ENCODE results near the gene IFNK.
"Not testable (repeated sequence)": the region's sequence is repeated elsewhere in the genome, so short reads cannot be mapped to it uniquely, and the experiment has no call there.

The IFNK gene

GRCh38 chr9:27524236-27524635 is at the start of gene IFNK:
Gene IFNK, plus strand, starts transcription at chr9:27524290. Its CDS starts 47 bp downstream, at chr9:27524337.
- no peak for DNase-seq (ENCODE audit: low read depth)

DNA sequence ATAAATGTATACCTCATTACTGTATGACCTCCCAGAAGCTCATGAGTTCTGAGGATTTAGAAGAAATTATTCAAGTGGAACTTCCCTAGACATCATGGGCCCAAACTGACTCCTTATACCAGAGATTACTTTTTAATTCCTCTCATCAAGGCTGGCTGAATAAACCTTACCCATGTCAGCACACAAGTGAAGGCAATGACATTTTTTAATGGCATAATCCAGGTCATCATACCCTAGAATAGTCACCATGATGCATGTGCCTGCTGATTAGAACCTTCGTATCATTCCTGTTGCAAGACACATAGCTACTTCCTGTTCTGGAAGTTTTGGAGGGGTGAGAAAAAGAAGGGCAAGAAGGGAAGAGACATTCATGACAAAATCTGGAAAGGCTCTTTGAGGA is 49.8 kb upstream of the IFNK start:
- DNase-seq (ENCODE audit: low read depth) = no peak

- DNase-seq (ENCODE audit: low read depth) = no peak
Observed at GRCh38 chr9:27475057-27475595, 49.0 kb upstream of the IFNK start.

DNA sequence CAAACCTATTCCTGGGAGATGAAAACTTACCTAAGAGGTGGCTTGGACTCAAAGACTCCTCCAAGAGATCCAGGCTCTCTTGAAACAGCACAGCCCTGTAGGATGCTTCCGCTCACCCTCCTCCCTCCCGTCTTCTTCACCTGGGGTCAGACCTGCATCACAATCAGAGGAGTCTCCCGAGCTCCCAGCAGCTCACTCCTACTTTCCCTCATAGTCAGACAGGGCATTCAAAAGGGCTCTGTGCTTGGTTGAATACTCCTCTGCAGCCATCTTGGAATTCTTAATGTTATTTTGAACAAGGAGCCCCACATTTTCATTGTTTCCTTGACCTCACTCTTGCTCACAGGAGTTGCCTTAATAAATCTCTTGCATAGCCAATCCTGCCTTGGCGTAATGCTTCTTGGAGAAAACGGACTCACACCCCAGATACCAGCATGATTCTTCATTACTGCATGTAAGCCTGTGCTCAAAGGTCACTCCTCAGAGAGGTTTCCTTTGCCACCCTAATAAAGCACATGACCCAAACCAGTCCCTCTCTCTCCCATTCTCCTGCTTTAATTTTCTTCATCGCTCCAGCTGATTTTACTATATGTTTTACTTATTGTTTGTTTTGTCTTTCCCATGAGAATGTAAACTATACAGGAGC is 47.1 kb upstream of the IFNK start:
- DNase-seq (ENCODE audit: low read depth) = no peak

- DNase-seq (ENCODE audit: low read depth) = no peak
Observed at GRCh38 chr9:27478322-27478721, 45.8 kb upstream of the IFNK start.

- no peak for DNase-seq (ENCODE audit: low read depth)
Observed at GRCh38 chr9:27482709-27483108, 41.4 kb upstream of the IFNK start.

- DNase-seq (ENCODE audit: low read depth) = no peak
Observed at GRCh38 chr9:27483576-27483975, 40.5 kb upstream of the IFNK start.

DNA sequence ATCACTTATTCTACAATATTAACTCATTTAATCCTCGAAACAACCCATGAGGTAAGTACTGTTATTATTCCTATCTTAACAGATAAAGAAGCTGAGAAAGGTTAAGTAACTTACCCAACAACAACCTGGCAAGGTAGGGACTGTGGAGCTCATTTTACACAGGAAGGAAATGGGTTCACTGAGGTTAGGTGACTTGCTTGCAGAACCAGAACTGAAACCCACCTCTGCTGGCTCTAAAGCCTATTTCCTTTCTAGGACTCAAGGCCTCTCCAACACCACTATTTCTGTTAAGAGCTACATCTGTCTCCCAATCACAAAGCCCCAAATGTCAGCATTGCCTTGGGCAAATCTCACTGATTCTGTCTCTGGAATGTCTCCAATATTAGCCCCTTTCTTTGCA is 38.9 kb upstream of the IFNK start:
- no peak for DNase-seq (ENCODE audit: low read depth)

- no peak for DNase-seq (ENCODE audit: low read depth)
Observed at GRCh38 chr9:27487128-27487640, 36.9 kb upstream of the IFNK start.

- no peak for DNase-seq (ENCODE audit: low read depth)
Observed at GRCh38 chr9:27487927-27488326, 36.2 kb upstream of the IFNK start.

DNA sequence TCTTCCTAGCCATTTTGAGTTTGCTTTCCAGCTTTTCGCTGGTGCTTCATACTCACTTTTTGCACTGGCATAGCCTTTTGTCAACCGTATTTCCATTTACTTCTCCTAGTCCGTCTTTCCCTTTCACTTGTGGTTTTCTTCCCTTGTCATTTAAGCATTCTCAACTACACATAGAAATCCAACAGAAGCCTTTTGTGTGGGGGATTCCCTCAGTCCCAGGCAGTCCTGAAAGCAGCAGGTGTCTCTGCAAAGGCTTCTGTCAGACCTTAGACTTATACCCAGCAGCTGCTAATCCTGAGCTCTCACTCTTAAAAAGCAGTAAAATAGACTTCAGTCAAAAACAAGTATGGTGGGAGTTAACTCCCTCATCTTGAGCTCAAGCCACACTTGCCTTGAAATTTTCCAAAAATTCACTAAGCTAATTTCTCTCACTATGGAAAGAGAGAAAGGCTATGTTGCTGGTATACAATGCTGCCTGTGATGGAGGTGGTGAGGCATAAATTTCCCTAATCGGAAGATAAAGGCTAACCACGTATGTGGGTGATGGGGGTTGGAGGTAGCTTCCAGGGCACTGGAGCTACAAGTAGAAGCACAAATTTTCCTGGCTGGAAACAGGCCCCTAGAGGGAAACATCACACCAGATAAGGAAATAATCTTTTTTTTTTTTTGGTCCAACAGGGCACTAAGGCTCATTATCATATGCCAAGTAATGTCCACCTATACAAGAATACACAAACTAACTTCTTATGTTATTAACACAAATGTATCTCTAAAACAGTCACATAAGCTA is 34.8 kb upstream of the IFNK start:
- no peak for DNase-seq (ENCODE audit: low read depth)

DNA sequence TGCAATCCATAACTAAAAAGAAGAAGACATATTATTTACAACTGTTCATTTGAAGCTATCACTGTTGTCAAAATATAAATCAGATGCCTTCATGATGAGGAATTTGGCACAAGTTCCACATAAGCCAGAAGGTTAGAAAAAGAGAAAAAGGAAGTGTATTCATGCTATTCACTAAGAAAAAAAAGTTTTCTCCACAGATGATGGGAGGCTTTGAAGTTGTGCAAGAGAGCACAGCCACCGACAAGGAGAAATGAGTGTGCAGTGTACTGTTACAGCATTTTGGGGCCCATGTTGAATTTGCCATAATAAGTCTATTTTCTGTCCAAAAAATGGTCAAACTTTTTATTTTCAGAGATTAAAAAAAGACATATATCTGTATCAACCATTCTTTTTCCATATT is 32.9 kb upstream of the IFNK start:
- DNase-seq (ENCODE audit: low read depth) = no peak

DNA sequence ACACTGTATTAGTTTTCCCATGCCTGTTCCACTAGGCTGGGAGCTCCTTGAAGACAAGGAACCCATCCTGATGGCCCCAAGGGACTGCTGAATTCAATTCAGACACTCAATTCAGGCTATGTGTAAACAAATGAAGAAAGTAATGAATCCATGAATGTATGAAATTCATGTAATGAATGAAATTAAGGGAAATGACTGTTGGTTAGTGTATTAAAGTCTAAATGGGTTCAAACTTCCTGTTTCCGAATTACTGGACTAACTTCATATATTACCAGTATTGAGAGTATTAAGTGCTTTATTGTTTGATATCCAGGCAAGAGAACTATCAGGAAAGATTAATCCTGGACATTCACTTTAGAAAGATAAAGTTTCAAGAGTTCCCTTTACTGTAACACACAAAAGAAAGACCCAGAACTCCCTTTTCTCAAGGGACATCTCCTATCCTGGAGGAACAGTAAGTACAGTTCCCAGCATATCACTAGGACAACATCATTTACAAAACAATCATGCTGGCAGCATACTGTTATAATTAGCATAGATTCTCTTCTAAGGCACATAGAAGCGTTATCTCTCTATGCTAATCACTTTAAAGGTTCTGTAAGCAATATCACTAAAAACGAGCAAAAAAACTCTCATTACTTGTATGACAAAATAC is 28.5 kb upstream of the IFNK start:
- no peak for DNase-seq (ENCODE audit: low read depth)

DNA sequence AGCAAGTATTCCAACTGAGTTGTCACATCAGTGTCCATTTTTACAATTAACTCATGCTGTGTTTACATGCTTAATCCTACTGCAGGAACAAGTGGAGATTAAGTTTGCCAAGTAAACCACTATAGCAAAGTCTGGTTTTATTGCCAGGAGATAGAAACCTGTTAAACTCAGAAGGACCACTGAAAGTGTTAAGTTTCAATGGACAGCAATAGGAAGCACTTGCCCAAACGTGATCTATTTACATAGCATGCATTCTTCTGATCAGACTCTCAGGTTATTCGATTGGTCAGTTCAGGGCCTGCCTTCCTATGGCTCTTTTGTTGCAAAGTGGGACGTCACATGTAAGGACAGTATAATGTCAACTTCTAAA is 28.0 kb upstream of the IFNK start:
- DNase-seq (ENCODE audit: low read depth) = no peak

DNA sequence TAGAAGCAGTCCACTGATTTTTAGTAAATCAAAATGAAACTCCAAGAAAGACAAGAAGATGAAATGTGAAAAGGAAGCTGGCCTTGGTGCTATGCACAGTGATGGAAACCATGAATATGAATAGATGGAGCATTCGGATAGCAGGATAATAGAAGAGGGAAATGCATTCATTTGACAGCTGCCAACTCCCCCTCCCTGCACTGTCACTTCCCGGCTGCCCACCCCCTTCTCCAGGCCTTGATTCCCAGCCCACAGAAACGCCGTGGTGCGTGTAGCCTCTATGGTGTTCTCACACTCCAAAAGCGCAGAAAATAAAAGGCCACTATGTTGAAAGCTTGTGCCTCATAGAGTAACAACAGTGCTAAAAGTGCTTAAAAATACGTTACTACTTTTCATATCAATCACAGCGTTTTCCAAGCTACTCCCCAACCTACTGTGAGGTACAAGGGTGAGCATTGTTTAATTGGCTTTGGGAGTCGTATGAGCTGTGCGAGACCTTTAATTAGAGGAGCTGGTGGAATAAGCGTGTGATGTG is 26.1 kb upstream of the IFNK start:
- no peak for DNase-seq (ENCODE audit: low read depth)

DNA sequence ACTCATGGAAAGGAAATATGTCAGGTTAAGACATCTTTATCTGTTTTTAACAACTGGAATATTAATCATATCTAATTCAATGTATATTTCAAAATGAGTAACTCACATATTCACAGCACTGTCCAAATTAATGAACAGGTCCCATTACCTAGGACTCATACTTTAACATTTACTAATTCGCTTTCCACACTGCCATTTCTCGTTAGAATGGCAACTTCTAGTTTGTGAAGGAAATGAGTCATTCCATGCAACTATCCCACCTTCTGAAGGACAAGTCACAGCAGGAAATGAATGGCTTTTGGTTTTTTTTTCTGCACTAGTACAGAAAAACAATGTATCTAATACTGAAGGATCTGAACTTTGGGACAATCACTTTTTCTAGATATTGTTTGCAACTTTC is 24.6 kb upstream of the IFNK start:
- no peak for DNase-seq (ENCODE audit: low read depth)

DNA sequence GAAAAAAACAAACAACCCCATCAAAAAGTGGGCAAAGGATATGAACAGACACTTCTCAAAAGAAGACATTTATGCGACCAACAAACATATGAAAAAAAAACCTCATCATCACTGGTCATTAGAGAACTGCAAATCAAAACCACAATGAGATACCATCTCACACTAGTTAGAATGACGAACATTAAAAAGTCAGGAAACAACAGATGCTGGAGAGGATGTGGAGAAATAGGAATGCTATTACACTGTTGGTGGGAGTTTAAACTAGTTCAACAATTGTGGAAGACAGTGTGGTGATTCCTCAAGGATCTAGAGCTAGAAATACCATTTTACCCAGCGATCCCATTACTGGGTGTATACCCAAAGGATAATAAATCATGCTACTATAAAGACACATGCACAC is 23.2 kb upstream of the IFNK start:
- DNase-seq (ENCODE audit: low read depth) = not testable (repeated sequence)

DNA sequence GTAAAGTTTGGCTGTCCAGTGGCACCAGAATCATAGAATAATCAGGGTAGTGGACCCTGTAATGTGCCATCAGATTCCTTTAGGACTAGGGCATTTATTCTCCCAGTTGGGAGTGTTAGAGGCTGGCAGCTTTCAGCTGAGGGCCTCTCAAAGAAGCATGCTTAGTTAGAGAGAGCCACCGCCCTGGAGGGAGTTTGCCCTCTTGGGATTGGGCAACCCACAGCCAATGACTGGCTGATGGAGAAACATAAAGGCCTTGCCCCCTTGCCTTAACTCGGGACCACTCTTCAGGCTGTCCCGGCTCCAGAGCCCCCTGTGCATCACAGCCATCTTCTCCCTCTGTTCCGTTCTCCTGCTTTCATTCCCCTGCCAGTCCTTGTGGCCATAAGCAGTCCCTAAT is 20.5 kb upstream of the IFNK start:
- DNase-seq (ENCODE audit: low read depth) = no peak

DNA sequence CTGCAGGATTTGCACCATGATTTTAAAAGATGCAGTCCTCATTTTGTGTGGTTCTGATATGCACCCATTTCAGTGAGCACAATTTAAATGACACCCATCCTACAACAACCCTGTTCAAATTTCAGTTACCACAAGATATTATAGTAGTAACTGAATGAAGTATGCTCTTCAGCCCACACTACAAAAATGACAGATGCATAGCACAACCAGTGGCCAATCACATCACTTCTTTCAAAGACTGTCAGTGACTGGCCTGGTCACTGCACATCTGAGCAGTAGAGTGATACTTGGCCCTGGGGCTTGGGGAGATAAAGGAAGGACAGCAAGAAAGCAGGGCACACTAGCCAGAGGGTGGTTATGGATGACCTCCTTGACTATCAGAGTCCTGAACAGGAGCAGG is 19.8 kb upstream of the IFNK start:
- DNase-seq (ENCODE audit: low read depth) = no peak

DNA sequence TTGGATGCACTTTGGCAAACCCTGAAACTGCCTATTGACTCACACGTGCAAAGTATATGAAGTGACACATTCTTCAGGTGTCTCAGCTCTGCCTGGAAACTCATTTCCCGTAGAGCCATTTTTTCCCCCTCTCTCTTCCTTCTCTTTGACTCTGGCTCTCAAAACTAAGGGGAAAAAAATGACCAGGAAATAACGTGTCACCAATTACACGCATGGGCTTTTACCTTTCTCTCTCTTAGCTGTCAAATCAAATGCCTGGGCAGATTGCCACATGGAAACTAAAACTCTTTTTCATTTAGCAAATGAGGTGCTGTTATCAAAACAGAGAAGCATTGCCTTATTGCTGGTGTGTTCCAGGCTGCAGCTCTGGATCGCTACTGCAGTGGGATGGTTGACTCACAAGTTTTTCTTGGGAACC is 18.3 kb upstream of the IFNK start:
- DNase-seq (ENCODE audit: low read depth) = no peak

GRCh38 chr9:27506981-27507380 is 17.1 kb upstream of the IFNK start:
- DNase-seq (ENCODE audit: low read depth) = no peak

GRCh38 chr9:27510780-27511179 is 13.3 kb upstream of the IFNK start:
- no peak for DNase-seq (ENCODE audit: low read depth)

DNA sequence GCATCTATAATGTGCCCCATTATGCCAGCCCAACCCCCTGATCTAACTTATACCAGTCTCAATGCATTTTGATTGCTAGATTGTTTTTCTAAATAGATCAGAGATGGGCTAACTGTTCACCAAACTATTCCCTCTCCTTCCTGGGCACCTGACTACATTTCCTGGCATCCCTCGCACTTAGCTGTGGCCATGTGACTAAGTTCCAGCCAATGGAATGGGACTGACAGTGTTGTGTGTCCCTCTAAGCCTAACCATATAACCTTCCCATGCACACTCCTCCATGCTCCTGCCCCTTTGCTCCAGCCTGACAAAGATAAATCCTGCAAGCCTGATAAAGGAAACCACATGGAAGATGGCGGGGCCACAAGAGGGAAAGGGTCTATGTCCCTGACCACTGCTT is 12.3 kb upstream of the IFNK start:
- no peak for DNase-seq (ENCODE audit: low read depth)
